ENCODE results near the gene GPR132.

DNA sequence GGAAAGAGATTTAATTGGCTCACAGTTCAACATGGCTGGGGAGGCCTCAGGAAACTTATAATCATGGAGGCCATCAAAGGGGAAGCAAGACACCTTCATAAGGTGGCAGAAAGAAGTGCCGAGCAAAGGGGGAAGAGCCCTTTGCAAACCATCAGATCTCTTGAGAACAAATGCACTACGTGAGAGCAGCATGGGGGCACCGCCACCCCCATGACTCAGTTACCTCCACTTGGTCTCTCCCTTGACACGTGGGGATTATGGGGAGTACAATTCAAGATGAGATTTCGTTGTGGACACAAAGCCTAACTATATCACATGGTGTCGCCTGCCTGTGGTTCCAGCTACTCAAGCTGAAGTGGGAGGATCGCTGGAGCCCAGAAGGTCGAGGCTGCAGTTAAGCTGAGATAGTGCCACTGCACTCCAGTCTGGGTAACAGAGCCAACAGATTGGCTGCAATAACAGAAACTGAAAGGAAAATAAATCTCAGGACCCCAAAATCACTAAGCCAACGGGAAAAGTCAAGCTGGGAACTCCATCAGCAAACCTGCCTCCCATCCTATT lies 34.3 kb downstream of the GPR132 start:
- TF ChIP-seq, protein P1, sequence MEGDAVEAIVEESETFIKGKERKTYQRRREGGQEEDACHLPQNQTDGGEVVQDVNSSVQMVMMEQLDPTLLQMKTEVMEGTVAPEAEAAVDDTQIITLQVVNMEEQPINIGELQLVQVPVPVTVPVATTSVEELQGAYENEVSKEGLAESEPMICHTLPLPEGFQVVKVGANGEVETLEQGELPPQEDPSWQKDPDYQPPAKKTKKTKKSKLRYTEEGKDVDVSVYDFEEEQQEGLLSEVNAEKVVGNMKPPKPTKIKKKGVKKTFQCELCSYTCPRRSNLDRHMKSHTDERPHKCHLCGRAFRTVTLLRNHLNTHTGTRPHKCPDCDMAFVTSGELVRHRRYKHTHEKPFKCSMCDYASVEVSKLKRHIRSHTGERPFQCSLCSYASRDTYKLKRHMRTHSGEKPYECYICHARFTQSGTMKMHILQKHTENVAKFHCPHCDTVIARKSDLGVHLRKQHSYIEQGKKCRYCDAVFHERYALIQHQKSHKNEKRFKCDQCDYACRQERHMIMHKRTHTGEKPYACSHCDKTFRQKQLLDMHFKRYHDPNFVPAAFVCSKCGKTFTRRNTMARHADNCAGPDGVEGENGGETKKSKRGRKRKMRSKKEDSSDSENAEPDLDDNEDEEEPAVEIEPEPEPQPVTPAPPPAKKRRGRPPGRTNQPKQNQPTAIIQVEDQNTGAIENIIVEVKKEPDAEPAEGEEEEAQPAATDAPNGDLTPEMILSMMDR (IDR thresholded peaks at IDR 0.05 in 2 of 3, conservative IDR thresholded peaks at IDR 0.05 in 1 of 3; ENCODE audit: borderline replicate concordance in 1 of 3, insufficient read depth in 1 of 3, low read depth in 2 of 3, low read length in 2 of 3), result no peak
- TF ChIP-seq POLR2A (IDR thresholded peaks at IDR 0.05; ENCODE audit: borderline replicate concordance, extremely low read depth, insufficient read depth, insufficient read length) (no peak), POLR2AphosphoS5 (IDR thresholded peaks at IDR 0.05; ENCODE audit: low read depth, low read length) (no peak), SRF (IDR thresholded peaks at IDR 0.05; ENCODE audit: low read depth) (no peak)
- TF ChIP-seq, protein P2, sequence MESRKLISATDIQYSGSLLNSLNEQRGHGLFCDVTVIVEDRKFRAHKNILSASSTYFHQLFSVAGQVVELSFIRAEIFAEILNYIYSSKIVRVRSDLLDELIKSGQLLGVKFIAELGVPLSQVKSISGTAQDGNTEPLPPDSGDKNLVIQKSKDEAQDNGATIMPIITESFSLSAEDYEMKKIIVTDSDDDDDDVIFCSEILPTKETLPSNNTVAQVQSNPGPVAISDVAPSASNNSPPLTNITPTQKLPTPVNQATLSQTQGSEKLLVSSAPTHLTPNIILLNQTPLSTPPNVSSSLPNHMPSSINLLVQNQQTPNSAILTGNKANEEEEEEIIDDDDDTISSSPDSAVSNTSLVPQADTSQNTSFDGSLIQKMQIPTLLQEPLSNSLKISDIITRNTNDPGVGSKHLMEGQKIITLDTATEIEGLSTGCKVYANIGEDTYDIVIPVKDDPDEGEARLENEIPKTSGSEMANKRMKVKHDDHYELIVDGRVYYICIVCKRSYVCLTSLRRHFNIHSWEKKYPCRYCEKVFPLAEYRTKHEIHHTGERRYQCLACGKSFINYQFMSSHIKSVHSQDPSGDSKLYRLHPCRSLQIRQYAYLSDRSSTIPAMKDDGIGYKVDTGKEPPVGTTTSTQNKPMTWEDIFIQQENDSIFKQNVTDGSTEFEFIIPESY (IDR thresholded peaks at IDR 0.05; ENCODE audit: extremely low read depth, insufficient replicate concordance, low read length), result no peak
